Measurements from ENCODE around the gene NRCAM. TPM values are rescaled to one million over a fixed set of nuclear protein-coding genes. Genes with fewer than 3 reads are reported as not detected.

NRCAM gene
- total RNA-seq, 6 donors from 2014 or later, result 2.5 to 23.0 (median 5.0) TPM

DNA sequence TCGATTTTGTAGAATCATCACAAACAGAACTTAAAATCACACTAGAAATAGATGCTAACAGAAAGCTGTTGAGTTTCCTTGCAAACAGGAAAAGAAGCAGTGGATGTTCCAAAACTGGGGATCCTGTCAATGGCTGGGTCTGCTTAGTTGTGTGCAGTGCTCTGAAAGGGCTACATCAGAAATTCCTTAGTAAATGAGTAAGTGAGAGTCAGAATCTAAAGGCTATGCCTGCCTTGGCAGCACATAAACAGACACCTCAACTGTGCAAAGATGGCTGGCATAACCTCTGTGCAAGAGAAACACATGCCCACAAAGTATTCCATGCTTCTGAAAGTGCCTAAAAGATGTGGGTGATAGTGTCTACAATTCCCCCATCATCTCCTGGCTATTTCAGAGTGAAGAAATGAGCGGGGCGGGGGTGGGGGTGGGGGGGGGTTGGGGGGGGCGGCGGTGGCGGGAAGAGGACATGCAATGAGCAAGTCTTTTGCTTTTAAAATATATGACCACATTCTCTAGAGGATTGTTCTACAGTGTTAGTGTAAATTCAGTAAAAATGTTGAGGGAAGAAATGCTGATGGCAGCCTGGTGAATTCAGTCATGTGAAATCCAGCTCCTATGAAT, 187.9 kb downstream of the NRCAM start:
- TF ChIP-seq, protein P1, sequence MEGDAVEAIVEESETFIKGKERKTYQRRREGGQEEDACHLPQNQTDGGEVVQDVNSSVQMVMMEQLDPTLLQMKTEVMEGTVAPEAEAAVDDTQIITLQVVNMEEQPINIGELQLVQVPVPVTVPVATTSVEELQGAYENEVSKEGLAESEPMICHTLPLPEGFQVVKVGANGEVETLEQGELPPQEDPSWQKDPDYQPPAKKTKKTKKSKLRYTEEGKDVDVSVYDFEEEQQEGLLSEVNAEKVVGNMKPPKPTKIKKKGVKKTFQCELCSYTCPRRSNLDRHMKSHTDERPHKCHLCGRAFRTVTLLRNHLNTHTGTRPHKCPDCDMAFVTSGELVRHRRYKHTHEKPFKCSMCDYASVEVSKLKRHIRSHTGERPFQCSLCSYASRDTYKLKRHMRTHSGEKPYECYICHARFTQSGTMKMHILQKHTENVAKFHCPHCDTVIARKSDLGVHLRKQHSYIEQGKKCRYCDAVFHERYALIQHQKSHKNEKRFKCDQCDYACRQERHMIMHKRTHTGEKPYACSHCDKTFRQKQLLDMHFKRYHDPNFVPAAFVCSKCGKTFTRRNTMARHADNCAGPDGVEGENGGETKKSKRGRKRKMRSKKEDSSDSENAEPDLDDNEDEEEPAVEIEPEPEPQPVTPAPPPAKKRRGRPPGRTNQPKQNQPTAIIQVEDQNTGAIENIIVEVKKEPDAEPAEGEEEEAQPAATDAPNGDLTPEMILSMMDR (IDR thresholded peaks at IDR 0.05), result no peak
- TF ChIP-seq EP300 (IDR thresholded peaks at IDR 0.05), result no peak
- TF ChIP-seq POLR2AphosphoS5 (IDR thresholded peaks at IDR 0.05), result no peak
- no peak for TF ChIP-seq POLR2A (IDR thresholded peaks at IDR 0.05)
- Histone ChIP-seq H3K36me3 (no peaks in the 10 kb centered on the region), H3K4me1 (no peaks in the 10 kb centered on the region), H3K27ac (no peak overlapping the region), H3K27me3 (no peaks in the 10 kb centered on the region), H3K4me3 (no peak overlapping the region), H3K9me3 (no peaks in the 10 kb centered on the region)
- 66 to 72% methylated on average over 6 of the region's 6 CpGs for WGBS, 2 donors
- DNase-seq (peak in 1 of 2 donors; percentile 2), ATAC-seq (ENCODE audit: low FRiP score in 2 of 2) (no peak)

DNA sequence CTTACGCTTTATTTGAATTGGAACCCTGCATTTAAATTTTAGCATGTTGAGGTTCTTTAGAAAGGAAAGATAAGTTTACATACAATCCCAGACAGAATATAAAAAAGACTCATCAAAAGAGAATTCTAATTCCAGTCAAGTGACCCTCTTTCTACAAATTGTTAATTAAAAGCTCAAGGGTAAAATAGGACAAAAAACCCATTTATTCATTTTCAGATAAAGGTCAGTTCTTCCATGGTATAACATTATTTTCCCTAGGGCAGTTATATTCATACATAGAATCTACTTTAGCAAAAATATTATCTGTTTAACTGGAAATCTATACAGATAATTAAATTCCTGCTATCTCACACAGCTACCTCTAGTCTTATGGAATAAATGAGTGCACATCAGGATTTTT, 188.6 kb downstream of the NRCAM start:
- TF ChIP-seq, protein P1 (IDR thresholded peaks at IDR 0.05), result no peak
- TF ChIP-seq EP300 (IDR thresholded peaks at IDR 0.05) (no peak), POLR2A (IDR thresholded peaks at IDR 0.05) (no peak), POLR2AphosphoS5 (IDR thresholded peaks at IDR 0.05) (no peak)
- Histone ChIP-seq H3K27me3 (no peaks in the 10 kb centered on the region), H3K4me1 (no peaks in the 10 kb centered on the region), H3K9me3 (no peaks in the 10 kb centered on the region), H3K4me3 (no peak overlapping the region), H3K27ac (no peak overlapping the region), H3K36me3 (no peaks in the 10 kb centered on the region)
- 94 to 96% methylated on average over 1 of the region's 1 CpG for WGBS, 2 donors
- DNase-seq (no peak), ATAC-seq (ENCODE audit: low FRiP score in 2 of 2) (no peak)

DNA sequence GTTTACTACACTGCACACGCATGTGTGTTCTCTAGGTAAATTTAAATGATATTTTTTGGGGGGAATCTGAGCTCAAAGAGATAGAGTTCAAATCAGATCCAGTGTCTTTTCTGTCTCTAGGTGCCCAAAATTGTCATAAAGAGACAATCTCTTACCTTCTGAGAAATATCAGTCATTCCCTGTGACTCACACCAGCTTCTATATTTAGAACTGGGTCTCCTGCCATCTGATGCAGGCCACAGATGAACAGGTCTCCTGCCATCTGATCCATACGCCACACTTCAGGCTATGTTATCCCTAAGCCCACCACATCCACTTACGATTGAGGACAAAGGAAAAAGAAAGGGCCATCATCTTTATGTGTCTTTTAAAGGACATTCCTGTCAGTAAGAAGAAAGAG, 189.7 kb downstream of the NRCAM start:
- no peaks in the 10 kb centered on the region for H3K4me1 ChIP-seq
- H3K36me3 ChIP-seq, result no peaks in the 10 kb centered on the region
- no peak for DNase-seq
- no peak for ATAC-seq (ENCODE audit: low FRiP score in 2 of 2)
- H3K9me3 ChIP-seq, result no peaks in the 10 kb centered on the region
- WGBS, 2 donors, result 62 to 66% methylated on average over 3 of the region's 3 CpGs
- H3K27me3 ChIP-seq, result no peaks in the 10 kb centered on the region
- TF ChIP-seq, protein P1 (IDR thresholded peaks at IDR 0.05), result no peak
- TF ChIP-seq EP300 (IDR thresholded peaks at IDR 0.05), result no peak
- H3K4me3 ChIP-seq, result no peak overlapping the region
- no peak overlapping the region for H3K27ac ChIP-seq

- Histone ChIP-seq H3K27me3 (no peaks in the 10 kb centered on the region), H3K9me3 (no peaks in the 10 kb centered on the region), H3K4me1 (no peaks in the 10 kb centered on the region), H3K4me3 (no peak overlapping the region), H3K27ac (no peak overlapping the region), H3K36me3 (no peaks in the 10 kb centered on the region)
- no peak for TF ChIP-seq POLR2AphosphoS5 (IDR thresholded peaks at IDR 0.05)
- TF ChIP-seq POLR2A (IDR thresholded peaks at IDR 0.05), result no peak
- TF ChIP-seq, protein P1 (IDR thresholded peaks at IDR 0.05), result no peak
- no peak for TF ChIP-seq EP300 (IDR thresholded peaks at IDR 0.05)
- ATAC-seq (ENCODE audit: low FRiP score in 2 of 2) (no peak), DNase-seq (no peak)
Observed at GRCh38 chr7:108266035-108266434, 190.2 kb downstream of the NRCAM start.

- H3K36me3 ChIP-seq, result no peaks in the 10 kb centered on the region
- no peak for TF ChIP-seq POLR2A (IDR thresholded peaks at IDR 0.05)
- TF ChIP-seq, protein P1 (IDR thresholded peaks at IDR 0.05), result no peak
- TF ChIP-seq POLR2AphosphoS5 (IDR thresholded peaks at IDR 0.05), result no peak
- TF ChIP-seq EP300 (IDR thresholded peaks at IDR 0.05), result no peak
- WGBS, 2 donors, result 79 to 91% methylated on average over 2 to 3 of the region's 3 CpGs
- no peak overlapping the region for H3K4me3 ChIP-seq
- H3K27ac ChIP-seq, result no peak overlapping the region
- DNase-seq, result no peak
- H3K9me3 ChIP-seq, result no peaks in the 10 kb centered on the region
- no peak for ATAC-seq (ENCODE audit: low FRiP score in 2 of 2)
- no peaks in the 10 kb centered on the region for H3K4me1 ChIP-seq
- no peaks in the 10 kb centered on the region for H3K27me3 ChIP-seq
Observed at GRCh38 chr7:108265007-108265406, 191.2 kb downstream of the NRCAM start.
